ENCODE measurements around the gene ZNF136.

ZNF136 gene

GRCh38 chr19:12187625-12188024 is 24.7 kb downstream of the ZNF136 start:
- TF ChIP-seq, protein P1, sequence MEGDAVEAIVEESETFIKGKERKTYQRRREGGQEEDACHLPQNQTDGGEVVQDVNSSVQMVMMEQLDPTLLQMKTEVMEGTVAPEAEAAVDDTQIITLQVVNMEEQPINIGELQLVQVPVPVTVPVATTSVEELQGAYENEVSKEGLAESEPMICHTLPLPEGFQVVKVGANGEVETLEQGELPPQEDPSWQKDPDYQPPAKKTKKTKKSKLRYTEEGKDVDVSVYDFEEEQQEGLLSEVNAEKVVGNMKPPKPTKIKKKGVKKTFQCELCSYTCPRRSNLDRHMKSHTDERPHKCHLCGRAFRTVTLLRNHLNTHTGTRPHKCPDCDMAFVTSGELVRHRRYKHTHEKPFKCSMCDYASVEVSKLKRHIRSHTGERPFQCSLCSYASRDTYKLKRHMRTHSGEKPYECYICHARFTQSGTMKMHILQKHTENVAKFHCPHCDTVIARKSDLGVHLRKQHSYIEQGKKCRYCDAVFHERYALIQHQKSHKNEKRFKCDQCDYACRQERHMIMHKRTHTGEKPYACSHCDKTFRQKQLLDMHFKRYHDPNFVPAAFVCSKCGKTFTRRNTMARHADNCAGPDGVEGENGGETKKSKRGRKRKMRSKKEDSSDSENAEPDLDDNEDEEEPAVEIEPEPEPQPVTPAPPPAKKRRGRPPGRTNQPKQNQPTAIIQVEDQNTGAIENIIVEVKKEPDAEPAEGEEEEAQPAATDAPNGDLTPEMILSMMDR (IDR thresholded peaks at IDR 0.05; ENCODE audit: insufficient read depth, low read depth, low read length, missing control alignments) = no peak
- DNase-seq (ENCODE audit: low read depth) = no peak
- no peak overlapping the region for H3K4me3 ChIP-seq (ENCODE audit: low read depth, low read length)

DNA sequence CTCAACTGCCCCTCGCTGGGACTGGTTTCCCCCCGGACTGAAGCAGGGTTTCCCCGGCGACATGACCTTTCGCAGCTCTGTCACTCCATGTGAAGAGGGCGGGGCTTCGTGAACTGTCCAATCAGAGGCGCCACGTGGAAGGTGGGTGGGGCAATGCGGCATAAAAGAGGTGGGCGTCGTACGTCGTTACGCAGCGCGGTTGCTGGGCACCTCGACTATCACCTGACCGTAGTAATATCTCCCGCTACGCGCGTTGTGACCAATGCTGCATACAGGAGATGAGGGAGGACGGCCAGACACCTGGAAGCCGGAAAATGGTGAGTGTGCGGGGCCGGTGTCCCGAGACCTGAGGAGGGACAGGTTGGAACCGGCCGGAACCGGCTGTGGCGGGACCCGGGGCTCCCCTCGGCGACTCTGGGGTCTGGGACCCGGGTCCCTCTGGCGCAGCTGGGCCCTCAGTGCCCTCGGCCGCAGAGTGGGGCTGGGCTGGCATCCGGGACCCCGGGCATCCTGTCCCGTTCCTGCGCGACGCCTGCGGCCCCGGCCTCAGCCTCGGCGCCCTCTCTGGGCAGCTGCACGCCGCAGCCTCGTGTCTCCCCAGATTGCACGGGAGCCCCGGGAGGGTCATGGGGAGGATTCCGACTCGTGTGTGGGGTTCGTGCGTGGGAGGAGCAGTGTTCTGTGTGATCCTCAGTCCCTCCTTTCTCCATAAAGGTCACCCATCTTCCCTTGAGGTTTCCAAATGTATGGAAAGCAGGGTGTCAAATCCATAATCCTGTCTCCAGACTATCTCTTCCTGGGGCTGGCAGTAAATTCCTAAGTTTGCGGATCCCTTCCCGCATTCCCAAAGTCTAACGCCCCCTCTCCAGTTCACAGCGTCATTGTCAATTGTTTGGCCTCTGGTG is 32.2 kb downstream of the ZNF136 start:
- TF ChIP-seq, protein P1 (IDR thresholded peaks at IDR 0.05; ENCODE audit: insufficient read depth, low read depth, low read length, missing control alignments) = no peak
- H3K4me3 ChIP-seq (ENCODE audit: low read depth, low read length) = no peak overlapping the region
- DNase-seq (ENCODE audit: low read depth) = no peak

- no peak for DNase-seq (ENCODE audit: low read depth)
- TF ChIP-seq, protein P1 (IDR thresholded peaks at IDR 0.05; ENCODE audit: insufficient read depth, low read depth, low read length, missing control alignments) = no peak
Measured at GRCh38 chr19:12198136-12198535, 35.2 kb downstream of the ZNF136 start.

GRCh38 chr19:12199757-12200419 is 37.0 kb downstream of the ZNF136 start:
- TF ChIP-seq, protein P1 (IDR thresholded peaks at IDR 0.05; ENCODE audit: insufficient read depth, low read depth, low read length, missing control alignments) = no peak
- no peak for DNase-seq (ENCODE audit: low read depth)

More at GRCh38 chr19:12198136-12198535, 35.2 kb downstream of the ZNF136 start:
- no peak overlapping the region for H3K4me3 ChIP-seq (ENCODE audit: low read depth, low read length)

GRCh38 chr19:12202250-12202649 is 39.4 kb downstream of the ZNF136 start:
- TF ChIP-seq, protein P1 (IDR thresholded peaks at IDR 0.05; ENCODE audit: insufficient read depth, low read depth, low read length, missing control alignments) = peak; percentile 17
- no peak for DNase-seq (ENCODE audit: low read depth)
- no peak overlapping the region for H3K4me3 ChIP-seq (ENCODE audit: low read depth, low read length)

More at GRCh38 chr19:12199757-12200419, 37.0 kb downstream of the ZNF136 start:
- no peak overlapping the region for H3K4me3 ChIP-seq (ENCODE audit: low read depth, low read length)

DNA sequence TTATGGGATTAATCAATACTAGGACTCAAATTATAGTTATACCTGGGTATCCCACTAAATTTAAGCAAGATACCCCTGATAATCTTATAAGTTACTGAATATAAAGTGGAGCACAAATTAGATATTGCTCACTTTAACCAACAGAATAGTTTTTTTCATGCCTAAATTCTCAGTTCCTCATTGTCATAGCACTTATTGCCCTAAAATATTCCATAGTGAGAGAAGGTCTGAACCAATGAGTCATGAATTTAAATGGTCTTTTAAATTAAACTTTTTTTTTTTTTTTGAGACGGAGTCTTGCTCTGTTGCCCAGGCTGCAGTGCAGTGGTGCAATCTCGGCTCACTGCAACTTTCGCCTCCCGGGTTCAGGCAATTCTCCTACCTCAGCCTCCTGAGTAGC is 42.4 kb downstream of the ZNF136 start:
- TF ChIP-seq, protein P1 (IDR thresholded peaks at IDR 0.05; ENCODE audit: insufficient read depth, low read depth, low read length, missing control alignments) = no peak
- no peak for DNase-seq (ENCODE audit: low read depth)
- H3K4me3 ChIP-seq (ENCODE audit: low read depth, low read length) = no peak overlapping the region

All from GM12865 (cell line).